PC-9 (cell line): ENCODE measurements around the gene PNISR.

ENCODE experiments used
- EZH2 ChIP-seq: fragments of 200-600 bp; sonication (generic); IDR thresholded peaks from 2 replicates; pipeline ENCODE4 v1.8.0; 2017; ENCODE audit warnings: antibody characterized with exemption, low read depth
- TF ChIP-seq, protein P1 (sequence below): fragments of 200-600 bp; sonication (generic); conservative IDR thresholded peaks from 2 replicates; pipeline ENCODE4 v1.6.1; 2017; ENCODE audit warnings: mixed run types, antibody characterized with exemption, mild to moderate bottlenecking, moderate library complexity

DNA sequence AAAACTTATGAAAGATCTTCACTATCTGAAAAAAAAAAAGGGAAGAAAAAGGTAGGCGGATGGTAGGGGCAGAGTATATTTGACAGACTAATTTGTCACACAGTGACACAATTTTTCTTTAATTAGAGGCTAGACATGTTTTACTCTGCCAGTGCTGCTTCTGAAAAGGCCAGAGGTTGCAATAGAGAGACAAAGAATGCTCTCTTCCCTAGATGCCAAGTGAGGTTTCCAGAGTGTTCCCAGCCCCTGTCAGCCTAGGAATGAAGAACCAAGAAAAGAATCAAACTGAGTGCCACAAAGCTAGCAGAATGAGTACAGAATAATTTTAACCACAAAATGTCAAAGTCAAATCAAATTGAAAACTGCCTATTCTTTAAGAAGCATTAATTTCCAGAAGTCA is 13.0 kb downstream of the PNISR start:
- TF ChIP-seq, protein P1, sequence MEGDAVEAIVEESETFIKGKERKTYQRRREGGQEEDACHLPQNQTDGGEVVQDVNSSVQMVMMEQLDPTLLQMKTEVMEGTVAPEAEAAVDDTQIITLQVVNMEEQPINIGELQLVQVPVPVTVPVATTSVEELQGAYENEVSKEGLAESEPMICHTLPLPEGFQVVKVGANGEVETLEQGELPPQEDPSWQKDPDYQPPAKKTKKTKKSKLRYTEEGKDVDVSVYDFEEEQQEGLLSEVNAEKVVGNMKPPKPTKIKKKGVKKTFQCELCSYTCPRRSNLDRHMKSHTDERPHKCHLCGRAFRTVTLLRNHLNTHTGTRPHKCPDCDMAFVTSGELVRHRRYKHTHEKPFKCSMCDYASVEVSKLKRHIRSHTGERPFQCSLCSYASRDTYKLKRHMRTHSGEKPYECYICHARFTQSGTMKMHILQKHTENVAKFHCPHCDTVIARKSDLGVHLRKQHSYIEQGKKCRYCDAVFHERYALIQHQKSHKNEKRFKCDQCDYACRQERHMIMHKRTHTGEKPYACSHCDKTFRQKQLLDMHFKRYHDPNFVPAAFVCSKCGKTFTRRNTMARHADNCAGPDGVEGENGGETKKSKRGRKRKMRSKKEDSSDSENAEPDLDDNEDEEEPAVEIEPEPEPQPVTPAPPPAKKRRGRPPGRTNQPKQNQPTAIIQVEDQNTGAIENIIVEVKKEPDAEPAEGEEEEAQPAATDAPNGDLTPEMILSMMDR: no peak
- no peak for TF ChIP-seq EZH2
